Hematopoietic multipotent progenitor cell treated with erythropoietin and hydrocortisone succinate and interleukin-3 and kit ligand, for 15 days (in vitro differentiated cells): ENCODE measurements around the gene TPH2.

Source experiments
- DNase-seq: peaks from one replicate; pipeline ENCODE4 v3.0.0-alpha.2; 2015; ENCODE audit warnings: low spot score

TPH2 gene

GRCh38 chr12:72033991-72034390 lies 95.3 kb downstream of the TPH2 start:
- DNase-seq = no peak

GRCh38 chr12:72035625-72036024 lies 97.0 kb downstream of the TPH2 start:
- DNase-seq = no peak

- no peak for DNase-seq
Observed at GRCh38 chr12:72036393-72036792, 97.7 kb downstream of the TPH2 start.

- DNase-seq = no peak
Observed at GRCh38 chr12:72037006-72037795, 98.6 kb downstream of the TPH2 start.

- DNase-seq = no peak
Observed at GRCh38 chr12:72041811-72042210, 103.2 kb downstream of the TPH2 start.

GRCh38 chr12:72053604-72054003 lies 115.0 kb downstream of the TPH2 start:
- no peak for DNase-seq

- no peak for DNase-seq
Observed at GRCh38 chr12:72054511-72054910, 115.9 kb downstream of the TPH2 start.

- DNase-seq = no peak
Observed at GRCh38 chr12:72057330-72057914, 118.8 kb downstream of the TPH2 start.

- no peak for DNase-seq
Observed at GRCh38 chr12:72063073-72063472, 124.4 kb downstream of the TPH2 start.

GRCh38 chr12:72071030-72071429 lies 132.4 kb downstream of the TPH2 start:
- no peak for DNase-seq

GRCh38 chr12:72072592-72073212 lies 134.1 kb downstream of the TPH2 start:
- DNase-seq = no peak

GRCh38 chr12:72074065-72074464 lies 135.4 kb downstream of the TPH2 start:
- no peak for DNase-seq

- DNase-seq = no peak
Observed at GRCh38 chr12:72074956-72075355, 136.3 kb downstream of the TPH2 start.

GRCh38 chr12:72075401-72075800 lies 136.8 kb downstream of the TPH2 start:
- DNase-seq = no peak

- no peak for DNase-seq
Observed at GRCh38 chr12:72075891-72076557, 137.4 kb downstream of the TPH2 start.

GRCh38 chr12:72076558-72076915 lies 137.9 kb downstream of the TPH2 start:
- DNase-seq = no peak

- no peak for DNase-seq
Observed at GRCh38 chr12:72077111-72077820, 138.6 kb downstream of the TPH2 start.

- no peak for DNase-seq
Observed at GRCh38 chr12:72081777-72082176, 143.1 kb downstream of the TPH2 start.
